HCT116 (cell line): ENCODE results near the gene IRAK2. TPM values are rescaled to one million over a fixed set of nuclear protein-coding genes. Genes with fewer than 3 reads are reported as not detected.
"Not testable (repeated sequence)": the region's sequence is repeated elsewhere in the genome, so short reads cannot be mapped to it uniquely, and the experiment has no call there.

Experiments used
- ATAC-seq: fragments of 200-7000 bp; cut with Tn5 transposase; 2 replicates; pipeline ENCODE4 v1.9.1; 2020; ENCODE audit warnings: mild to moderate bottlenecking, moderate library complexity
- BruUV-seq: library from RNA; stranded (reverse); fragments of 400-500 nt; replicated peaks from 2 replicates; lab custom pipeline; 2021; lab: Mats Ljungman, UMichigan
- CTCF ChIA-PET: fragments of 300-600 bp; sonication (Branson Sonifier 250); formaldehyde crosslinking; loops from one replicate; lab custom pipeline; 2021; ENCODE audit warnings: antibody characterized with exemption; lab: Charles Lee
- POLR2A ChIA-PET: fragments of 300-600, 350-600 bp; sonication (Branson Sonifier 250); formaldehyde crosslinking; loops from one replicate; lab custom pipeline; 2021; ENCODE audit warnings: antibody characterized with exemption; lab: Charles Lee
- RAD21 ChIA-PET, 2 experiments: fragments of 300-600 bp; sonication (Branson Sonifier 250); formaldehyde crosslinking; loops; one replicate each; lab custom pipeline; 2023; ENCODE audit warnings: low total read pairs in 2 of 2; ENCODE audit not compliant: uncharacterized antibody in 2 of 2, unreplicated experiment in 2 of 2, low non-redundant PET in 1 of 2; lab: Charles Lee
- DNase-seq: peaks from one replicate; pipeline ENCODE4 v3.0.0-alpha.2; 2010; ENCODE audit warnings: low read depth, low spot score
- H2AFZ ChIP-seq: fragments of 200-600 bp; shearing (Covaris generic), sonication (generic); 2 replicates; pipeline ENCODE4 v1.6.1; 2017; ENCODE audit warnings: low read depth, mixed run types, mixed read lengths, antibody characterized with exemption, low read length; ENCODE audit not compliant: poor library complexity, severe bottlenecking
- H3K27ac ChIP-seq: 2 replicates; pipeline ENCODE4 v1.5.1; 2012; ENCODE audit warnings: low read depth, low read length
- H3K27me3 ChIP-seq: fragments of 200-600 bp; sonication (generic); 2 replicates; pipeline ENCODE4 v1.6.1; 2016; ENCODE audit warnings: mixed run types, low read length, mixed read lengths; ENCODE audit not compliant: insufficient read depth
- H3K36me3 ChIP-seq, 2 experiments: fragments of 200-500 bp in 1 of 2; fragments of 200-600 bp in 1 of 2; sonication (Bioruptor generic) in 1 of 2; sonication (generic) in 1 of 2; 2 replicates each; pipeline versions ENCODE4 v1.5.1 to v1.6.1; 2014 to 2016; ENCODE audit warnings: low read length in 2 of 2, inconsistent platforms in 1 of 2, mixed read lengths in 1 of 2, mixed run types in 1 of 2; ENCODE audit not compliant: insufficient read depth in 2 of 2, control insufficient read depth in 1 of 2
- H3K4me1 ChIP-seq, 2 experiments: fragments of 200-600 bp in 1 of 2; sonication (generic) in 1 of 2; 2 replicates each; pipeline versions ENCODE4 v1.5.1 to v1.6.1; 2012 to 2017; ENCODE audit warnings: low read length in 2 of 2, inconsistent platforms in 1 of 2, mild to moderate bottlenecking in 1 of 2, mixed read lengths in 1 of 2, mixed run types in 1 of 2, moderate library complexity in 1 of 2; ENCODE audit not compliant: insufficient read depth in 2 of 2, control insufficient read depth in 1 of 2
- H3K4me2 ChIP-seq: fragments of 200-600 bp; sonication (generic); 2 replicates; pipeline ENCODE4 v1.6.1; 2017; ENCODE audit warnings: mixed run types, low read length, mixed read lengths
- H3K4me3 ChIP-seq, 2 experiments: fragments of 200-600 bp in 1 of 2; sonication (generic) in 1 of 2; replicated peaks in 1 of 2; 2 replicates each; pipeline ENCODE4 v1.5.1; 2011 to 2016; ENCODE audit warnings: low read length in 2 of 2, control low read depth in 1 of 2, low read depth in 1 of 2, mild to moderate bottlenecking in 1 of 2, mixed read lengths in 1 of 2, mixed run types in 1 of 2
- H3K79me2 ChIP-seq: fragments of 200-600 bp; sonication (generic); 2 replicates; pipeline ENCODE4 v1.6.1; 2017; ENCODE audit warnings: mild to moderate bottlenecking, mixed run types, low read length, moderate library complexity, mixed read lengths; ENCODE audit not compliant: insufficient read depth
- H3K9ac ChIP-seq: fragments of 200-600 bp; sonication (generic); 2 replicates; pipeline ENCODE4 v1.6.1; 2016; ENCODE audit warnings: low read length, mixed read lengths
- H3K9me2 ChIP-seq: fragments of 200-600 bp; sonication (generic), shearing (Covaris generic); 2 replicates; pipeline ENCODE4 v1.6.1; 2017; ENCODE audit warnings: mixed run types, mild to moderate bottlenecking, moderate library complexity; ENCODE audit not compliant: insufficient read depth
- H3K9me3 ChIP-seq, 2 experiments: fragments of 200-500 bp in 1 of 2; fragments of 200-600 bp in 1 of 2; sonication (Bioruptor generic) in 1 of 2; sonication (generic) in 1 of 2; 2 replicates each; pipeline ENCODE4 v1.6.1; 2014 to 2017; ENCODE audit warnings: low read length in 2 of 2, mixed read lengths in 2 of 2, inconsistent platforms in 1 of 2, low read depth in 1 of 2, mild to moderate bottlenecking in 1 of 2, mixed run types in 1 of 2, moderate library complexity in 1 of 2; ENCODE audit not compliant: control insufficient read depth in 1 of 2, insufficient read depth in 1 of 2
- H4K20me1 ChIP-seq: fragments of 200-600 bp; sonication (generic), shearing (Covaris generic); 2 replicates; pipeline ENCODE4 v1.6.1; 2017; ENCODE audit warnings: mixed run types, mild to moderate bottlenecking, moderate library complexity; ENCODE audit not compliant: insufficient read depth
- CBX3 ChIP-seq: IDR thresholded peaks from 2 replicates; pipeline ENCODE4 v1.6.1; 2012; ENCODE audit warnings: low read depth
- EGR1 ChIP-seq: IDR thresholded peaks from 2 replicates; pipeline ENCODE4 v1.6.1; 2012; ENCODE audit warnings: low read depth
- FOSL1 ChIP-seq: IDR thresholded peaks from 2 replicates; pipeline ENCODE4 v1.6.1; 2012; ENCODE audit warnings: low read depth
- POLR2A ChIP-seq: IDR thresholded peaks from 2 replicates; pipeline ENCODE4 v1.7.0; 2011; ENCODE audit warnings: borderline replicate concordance; ENCODE audit not compliant: insufficient read depth, insufficient read length; ENCODE audit errors: extremely low read depth
- RAD21 ChIP-seq: IDR thresholded peaks from 2 replicates; pipeline ENCODE4 v1.6.1; 2012; ENCODE audit warnings: low read depth, mild to moderate bottlenecking
- SIN3A ChIP-seq: IDR thresholded peaks from 2 replicates; pipeline ENCODE4 v1.6.1; 2012; ENCODE audit warnings: low read depth
- YY1 ChIP-seq: IDR thresholded peaks from 2 replicates; pipeline ENCODE4 v1.6.1; 2011; ENCODE audit warnings: low read length, low read depth, moderate library complexity, mild to moderate bottlenecking; ENCODE audit not compliant: insufficient replicate concordance; ENCODE audit errors: extremely low read depth
- ZNF274 ChIP-seq: fragments of 200-500 bp; sonication (Bioruptor generic); IDR thresholded peaks from 2 replicates; pipeline ENCODE4 v1.6.1; 2014; ENCODE audit warnings: mild to moderate bottlenecking, low read depth, low read length, inconsistent platforms
- intact Hi-C: fragments of 100-400 bp; cut with micrococcal nuclease; formaldehyde crosslinking; loops from 2 replicates; pipeline ENCODE4 v1.10.0; 2022
- total RNA-seq: library from RNA; stranded (reverse); gene quantifications from one replicate; pipeline ENCODE4 v1.2.1, GENCODE V29; 2021; ENCODE audit not compliant: unreplicated experiment
- TF ChIP-seq, protein P1 (sequence below): IDR thresholded peaks from 2 replicates; pipeline ENCODE4 v1.6.1; 2012
- TF ChIP-seq, protein P2 (sequence below), 3 experiments: fragments of 200-600 bp in 1 of 3; sonication (generic) in 1 of 3; IDR thresholded peaks in 2 of 3; conservative IDR thresholded peaks in 1 of 3; 2 replicates each; pipeline ENCODE4 v1.5.1; 2012 to 2017; ENCODE audit warnings: low read depth in 2 of 3, low read length in 2 of 3, antibody characterized with exemption in 1 of 3, borderline replicate concordance in 1 of 3, control low read depth in 1 of 3, mild to moderate bottlenecking in 1 of 3, mixed read lengths in 1 of 3, mixed run types in 1 of 3, moderate library complexity in 1 of 3; ENCODE audit not compliant: insufficient read depth in 1 of 3

Gene IRAK2
- total RNA-seq, 1 experiment from 2014 or later: 3.6 TPM

DNA sequence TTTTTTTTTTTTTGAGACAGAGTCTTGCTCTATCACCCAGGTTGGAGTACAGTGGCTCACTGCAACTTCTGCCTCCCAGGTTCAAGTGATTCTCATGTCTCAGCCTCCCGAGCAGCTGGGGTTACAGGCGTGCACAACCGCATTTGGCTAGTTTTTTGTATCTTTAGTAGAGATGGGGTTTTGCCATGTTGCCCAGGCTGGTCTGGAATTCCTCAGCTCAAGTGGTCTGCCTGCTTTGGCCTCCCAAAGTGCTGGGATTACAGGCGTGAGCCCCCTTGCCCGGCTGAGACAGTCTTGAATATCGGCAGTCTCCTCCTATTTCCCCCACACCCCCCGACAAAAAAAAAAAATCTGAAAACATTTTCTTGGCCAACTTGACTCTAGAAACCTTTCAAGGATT is 102.2 kb downstream of the IRAK2 start:
- BruUV-seq: not testable (repeated sequence)

DNA sequence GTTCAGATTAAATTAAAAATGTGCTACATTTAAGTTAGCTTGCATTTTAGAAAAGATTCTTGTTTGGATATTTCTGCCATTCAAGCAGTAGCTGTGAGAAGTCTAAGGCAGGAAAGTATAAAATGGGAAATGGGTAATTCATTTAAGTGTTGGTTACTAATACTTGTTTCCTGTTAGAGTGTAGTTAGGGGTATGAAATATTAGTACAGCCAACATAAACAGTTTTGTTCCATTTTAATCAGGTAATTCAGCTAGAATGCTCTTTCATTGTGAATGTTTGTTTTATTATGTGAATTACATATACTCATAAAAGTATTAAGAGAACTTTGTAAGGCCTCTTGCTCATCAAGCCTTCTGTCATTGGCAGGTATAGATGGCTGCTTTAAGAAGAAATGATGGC is 103.4 kb downstream of the IRAK2 start:
- ATAC-seq (no peak), DNase-seq (no peak)
- Histone ChIP-seq H3K79me2 (peaks cover 99% of the 10 kb centered on the region), H3K27me3 (no peaks in the 10 kb centered on the region), H3K4me2 (no peak overlapping the region), H3K9me3 (no peaks in the 10 kb centered on the region), H3K9me2 (no peaks in the 10 kb centered on the region), H3K27ac (no peak overlapping the region), H3K36me3 (peaks cover 24 to 26% of the 10 kb centered on the region in 2 experiments), H4K20me1 (peaks cover 10% of the 10 kb centered on the region; the same call in 1 of the 2 replicates), H3K4me1 (peaks cover 7 to 9% of the 10 kb centered on the region in 2 experiments), H3K9ac (no peak overlapping the region), H3K4me3 (no peak overlapping the region), H2AFZ (no peak overlapping the region)
- ChIA-PET RAD21 (no interaction called here), POLR2A (no interaction called here), CTCF (no interaction called here)
- intact Hi-C loops: no loop called here
- TF ChIP-seq FOSL1 (no peak), RAD21 (no peak), CBX3 (no peak), EGR1 (no peak), ZNF274 (no peak), POLR2A (no peak), YY1 (no peak), SIN3A (no peak)
- TF ChIP-seq, protein P1, sequence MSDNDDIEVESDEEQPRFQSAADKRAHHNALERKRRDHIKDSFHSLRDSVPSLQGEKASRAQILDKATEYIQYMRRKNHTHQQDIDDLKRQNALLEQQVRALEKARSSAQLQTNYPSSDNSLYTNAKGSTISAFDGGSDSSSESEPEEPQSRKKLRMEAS: no peak
- TF ChIP-seq, protein P2, sequence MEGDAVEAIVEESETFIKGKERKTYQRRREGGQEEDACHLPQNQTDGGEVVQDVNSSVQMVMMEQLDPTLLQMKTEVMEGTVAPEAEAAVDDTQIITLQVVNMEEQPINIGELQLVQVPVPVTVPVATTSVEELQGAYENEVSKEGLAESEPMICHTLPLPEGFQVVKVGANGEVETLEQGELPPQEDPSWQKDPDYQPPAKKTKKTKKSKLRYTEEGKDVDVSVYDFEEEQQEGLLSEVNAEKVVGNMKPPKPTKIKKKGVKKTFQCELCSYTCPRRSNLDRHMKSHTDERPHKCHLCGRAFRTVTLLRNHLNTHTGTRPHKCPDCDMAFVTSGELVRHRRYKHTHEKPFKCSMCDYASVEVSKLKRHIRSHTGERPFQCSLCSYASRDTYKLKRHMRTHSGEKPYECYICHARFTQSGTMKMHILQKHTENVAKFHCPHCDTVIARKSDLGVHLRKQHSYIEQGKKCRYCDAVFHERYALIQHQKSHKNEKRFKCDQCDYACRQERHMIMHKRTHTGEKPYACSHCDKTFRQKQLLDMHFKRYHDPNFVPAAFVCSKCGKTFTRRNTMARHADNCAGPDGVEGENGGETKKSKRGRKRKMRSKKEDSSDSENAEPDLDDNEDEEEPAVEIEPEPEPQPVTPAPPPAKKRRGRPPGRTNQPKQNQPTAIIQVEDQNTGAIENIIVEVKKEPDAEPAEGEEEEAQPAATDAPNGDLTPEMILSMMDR (IDR thresholded peaks at IDR 0.05 in 2 of 3, conservative IDR thresholded peaks at IDR 0.05 in 1 of 3; ENCODE audit: borderline replicate concordance in 1 of 3, insufficient read depth in 1 of 3, low read depth in 2 of 3, low read length in 2 of 3): no peak
- BruUV-seq: no TSS peak

More for the DNA sequence above, 102.2 kb downstream of the IRAK2 start:
- intact Hi-C loops, H3K9ac ChIP-seq, H2AFZ ChIP-seq, H4K20me1 ChIP-seq, CTCF ChIA-PET, H3K4me1 ChIP-seq, H3K9me2 ChIP-seq, H3K27me3 ChIP-seq, DNase-seq, ATAC-seq, H3K4me2 ChIP-seq, H3K9me3 ChIP-seq, H3K4me3 ChIP-seq, RAD21 ChIA-PET, POLR2A ChIA-PET, H3K27ac ChIP-seq: not testable (repeated sequence)
- peaks cover 96% of the 10 kb centered on the region for H3K79me2 ChIP-seq
- H3K36me3 ChIP-seq: peaks cover 25 to 26% of the 10 kb centered on the region in 2 experiments
